ENCODE results near the gene ABCC12.

Gene ABCC12

DNA sequence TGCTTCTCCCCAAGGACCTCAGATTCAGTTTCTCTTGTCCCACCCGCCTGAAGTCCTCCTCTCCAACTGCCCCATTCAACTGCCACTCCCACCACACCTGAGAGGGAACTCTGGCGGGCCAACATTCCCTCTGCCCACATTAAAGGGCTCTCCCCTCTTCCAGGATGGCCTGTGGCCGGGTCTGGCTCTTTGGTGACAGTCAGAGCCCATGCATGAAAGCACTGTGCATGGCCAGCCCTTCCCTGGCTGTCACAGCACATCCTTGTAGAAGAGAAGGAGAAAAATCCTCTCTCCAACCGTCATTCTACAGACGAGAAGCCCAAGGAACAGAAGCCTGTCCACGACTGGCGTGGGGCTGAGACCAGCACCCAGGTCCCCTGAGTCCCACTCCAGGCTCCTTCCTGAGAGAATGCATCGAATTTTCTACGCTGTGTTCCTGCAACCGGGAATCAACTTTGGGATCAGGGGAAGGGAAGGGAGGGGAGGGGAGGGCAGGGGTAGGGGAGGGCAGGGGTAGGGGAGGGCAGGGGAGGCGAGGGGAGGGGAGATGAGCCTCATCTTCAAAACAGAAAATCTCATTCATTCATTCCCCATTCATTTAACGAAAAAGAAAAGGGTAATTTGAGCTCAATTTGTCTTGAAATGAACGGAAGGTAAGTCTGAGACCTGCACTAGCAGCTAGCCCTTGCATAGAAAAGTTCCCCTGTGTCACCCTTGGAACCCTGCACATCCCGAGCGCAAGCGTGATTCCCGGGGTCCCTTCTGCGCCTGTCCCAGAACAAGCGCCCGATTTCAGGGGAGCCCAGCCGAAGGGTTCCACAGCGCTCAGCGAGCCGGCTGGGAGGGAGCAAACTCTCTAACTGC, at the start of gene ABCC12:
TSS of gene ABCC12 (minus strand) at position 68 of the 864 bp plus-strand sequence. CDS start 9,569 bp downstream, outside the sequence.
- Histone ChIP-seq H3K27ac (ENCODE audit: low read length) (no peak within 1 kb of the TSS), H3K4me3 (ENCODE audit: low read length) (no peak within 1 kb of the TSS)

DNA sequence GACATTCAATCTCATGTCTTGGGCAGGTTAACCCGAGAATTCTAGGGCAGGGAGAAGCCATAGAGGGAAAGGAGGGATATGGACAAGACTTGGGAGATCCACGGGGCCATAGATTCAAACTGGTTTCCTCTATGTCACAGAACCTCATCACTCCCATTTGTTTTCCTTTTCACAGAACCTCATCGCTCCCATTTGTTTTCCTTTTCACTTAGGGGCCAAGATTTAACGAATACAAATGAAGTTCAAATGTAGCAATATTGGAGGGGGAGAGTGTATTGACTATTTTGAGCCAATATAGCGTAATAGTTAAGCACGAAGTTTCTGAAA, 49.0 kb upstream of the ABCC12 start:
- Histone ChIP-seq H3K4me1 (ENCODE audit: insufficient read depth, low read length) (no peaks in the 10 kb centered on the region), H3K27ac (ENCODE audit: low read length) (no peak overlapping the region), H3K36me3 (ENCODE audit: insufficient read depth, low read depth, low read length) (no peaks in the 10 kb centered on the region), H3K27me3 (ENCODE audit: insufficient read depth, low read length) (no peaks in the 10 kb centered on the region), H3K9ac (ENCODE audit: low read depth, low read length) (no peak overlapping the region), H3K4me3 (ENCODE audit: low read length) (no peak overlapping the region), H3K9me3 (ENCODE audit: insufficient read depth, low read depth, low read length) (no peaks in the 10 kb centered on the region)

More for the DNA sequence above, at the start of gene ABCC12:
- H3K36me3 ChIP-seq (ENCODE audit: insufficient read depth, low read depth, low read length): no peaks in the 10 kb centered on the region
- H3K9me3 ChIP-seq (ENCODE audit: insufficient read depth, low read depth, low read length): no peaks in the 10 kb centered on the region
- no peak within 1 kb of the TSS for H3K9ac ChIP-seq (ENCODE audit: low read depth, low read length)
- no peaks in the 10 kb centered on the region for H3K4me1 ChIP-seq (ENCODE audit: insufficient read depth, low read length)
- H3K27me3 ChIP-seq (ENCODE audit: insufficient read depth, low read length): peaks cover 9% of the 10 kb centered on the region; the same call in 1 of the 2 replicates

DNA sequence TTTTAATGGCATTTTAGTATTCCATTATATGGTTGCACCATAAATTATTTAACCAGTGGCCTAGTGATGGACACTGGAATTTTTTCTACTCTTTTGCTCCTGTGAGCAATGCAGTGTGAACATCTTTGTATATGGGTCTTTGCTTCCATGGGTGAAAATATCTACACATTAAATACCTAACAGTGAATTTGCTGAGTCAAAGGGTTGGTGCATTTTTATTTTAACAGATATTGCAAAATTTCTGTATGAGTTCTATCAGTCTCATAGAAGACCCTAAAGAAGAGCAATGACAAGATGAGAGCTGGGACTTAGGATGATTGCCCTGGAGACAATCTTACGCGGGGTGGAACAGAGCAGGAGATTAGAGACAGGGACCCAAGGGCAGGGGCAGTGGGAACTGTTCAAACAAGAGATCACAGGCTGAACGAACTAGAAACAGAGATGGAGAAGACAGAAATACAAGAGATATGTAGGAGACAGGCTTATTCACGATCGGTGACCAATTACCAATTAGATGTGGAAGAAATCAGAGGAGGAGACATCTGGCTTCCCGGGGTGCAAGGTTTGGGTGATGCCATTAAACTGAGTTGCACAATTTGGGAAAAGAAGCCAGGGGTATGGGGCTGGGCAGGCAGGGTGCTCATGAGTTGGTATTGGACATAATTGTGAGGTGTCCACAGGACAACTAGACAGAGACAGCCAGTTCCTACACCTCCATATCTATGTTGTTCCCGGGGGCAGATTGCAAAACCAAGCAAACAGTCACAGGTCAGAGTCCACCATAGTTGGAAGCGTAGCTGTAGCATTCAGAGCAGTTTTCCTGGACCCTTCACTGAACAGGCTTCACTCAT, 48.4 kb upstream of the ABCC12 start:
- no peak overlapping the region for H3K9ac ChIP-seq (ENCODE audit: low read depth, low read length)
- H3K27me3 ChIP-seq (ENCODE audit: insufficient read depth, low read length): no peaks in the 10 kb centered on the region
- H3K27ac ChIP-seq (ENCODE audit: low read length): no peak overlapping the region
- H3K4me1 ChIP-seq (ENCODE audit: insufficient read depth, low read length): no peaks in the 10 kb centered on the region
- no peaks in the 10 kb centered on the region for H3K9me3 ChIP-seq (ENCODE audit: insufficient read depth, low read depth, low read length)
- no peaks in the 10 kb centered on the region for H3K36me3 ChIP-seq (ENCODE audit: insufficient read depth, low read depth, low read length)
- H3K4me3 ChIP-seq (ENCODE audit: low read length): no peak overlapping the region

DNA sequence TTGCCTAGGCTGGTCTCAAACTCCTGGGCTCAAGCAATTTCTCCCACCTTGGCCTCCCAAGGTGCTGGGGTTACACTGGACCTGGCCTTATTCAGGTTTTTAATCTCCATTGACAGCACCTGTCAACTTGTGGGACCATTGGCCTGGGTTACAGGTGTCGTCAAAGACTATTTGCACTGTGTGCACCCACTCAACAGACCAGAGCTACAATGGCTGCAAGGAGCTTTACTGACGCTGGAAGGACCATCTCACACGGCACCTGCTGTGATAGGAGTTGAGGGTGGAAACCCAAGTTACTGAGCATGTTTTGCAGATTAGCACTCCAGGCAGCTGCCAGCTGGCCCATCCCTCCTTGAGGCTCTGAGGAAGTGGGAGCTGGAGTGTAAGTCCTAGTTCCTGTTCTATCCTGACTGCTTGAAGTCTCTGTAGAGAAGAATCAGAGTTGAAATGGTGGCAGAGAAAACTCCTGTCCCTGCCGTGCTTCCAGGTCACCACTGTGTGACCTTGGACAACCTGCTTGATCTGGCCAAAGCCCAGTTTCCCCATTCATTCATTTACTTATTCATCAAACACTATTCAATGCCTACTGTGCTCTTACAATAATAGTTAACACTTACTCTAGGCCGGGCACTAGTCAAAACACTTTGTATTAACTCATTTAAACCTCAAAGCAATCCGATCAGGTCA, 45.9 kb upstream of the ABCC12 start:
- Histone ChIP-seq H3K9me3 (ENCODE audit: insufficient read depth, low read depth, low read length) (no peaks in the 10 kb centered on the region), H3K36me3 (ENCODE audit: insufficient read depth, low read depth, low read length) (no peaks in the 10 kb centered on the region), H3K4me1 (ENCODE audit: insufficient read depth, low read length) (no peaks in the 10 kb centered on the region), H3K9ac (ENCODE audit: low read depth, low read length) (no peak overlapping the region), H3K27ac (ENCODE audit: low read length) (no peak overlapping the region), H3K27me3 (ENCODE audit: insufficient read depth, low read length) (no peaks in the 10 kb centered on the region), H3K4me3 (ENCODE audit: low read length) (no peak overlapping the region)

DNA sequence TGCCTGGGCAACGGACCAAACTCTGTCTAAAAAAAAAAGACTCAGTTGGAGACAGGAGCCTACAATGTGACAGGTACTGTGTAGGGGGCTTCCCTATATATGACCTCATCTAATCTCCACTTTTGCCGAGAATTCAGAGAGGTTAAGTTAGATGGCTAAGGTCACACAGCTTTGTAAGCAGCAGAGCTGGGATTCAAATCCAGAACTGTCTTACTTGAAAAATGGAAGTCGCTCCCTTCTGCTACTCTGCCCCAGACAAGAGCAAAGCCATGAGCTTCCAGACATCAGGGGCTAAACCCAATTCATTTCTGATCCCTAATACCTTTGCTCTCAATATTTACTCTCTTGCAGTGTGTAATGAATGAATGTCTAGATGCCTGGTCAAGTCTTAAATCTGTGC, 41.5 kb upstream of the ABCC12 start:
- no peaks in the 10 kb centered on the region for H3K4me1 ChIP-seq (ENCODE audit: insufficient read depth, low read length)
- H3K27ac ChIP-seq (ENCODE audit: low read length): no peak overlapping the region
- H3K4me3 ChIP-seq (ENCODE audit: low read length): no peak overlapping the region
- no peaks in the 10 kb centered on the region for H3K27me3 ChIP-seq (ENCODE audit: insufficient read depth, low read length)
- H3K9ac ChIP-seq (ENCODE audit: low read depth, low read length): no peak overlapping the region
- H3K36me3 ChIP-seq (ENCODE audit: insufficient read depth, low read depth, low read length): no peaks in the 10 kb centered on the region
- H3K9me3 ChIP-seq (ENCODE audit: insufficient read depth, low read depth, low read length): no peaks in the 10 kb centered on the region

DNA sequence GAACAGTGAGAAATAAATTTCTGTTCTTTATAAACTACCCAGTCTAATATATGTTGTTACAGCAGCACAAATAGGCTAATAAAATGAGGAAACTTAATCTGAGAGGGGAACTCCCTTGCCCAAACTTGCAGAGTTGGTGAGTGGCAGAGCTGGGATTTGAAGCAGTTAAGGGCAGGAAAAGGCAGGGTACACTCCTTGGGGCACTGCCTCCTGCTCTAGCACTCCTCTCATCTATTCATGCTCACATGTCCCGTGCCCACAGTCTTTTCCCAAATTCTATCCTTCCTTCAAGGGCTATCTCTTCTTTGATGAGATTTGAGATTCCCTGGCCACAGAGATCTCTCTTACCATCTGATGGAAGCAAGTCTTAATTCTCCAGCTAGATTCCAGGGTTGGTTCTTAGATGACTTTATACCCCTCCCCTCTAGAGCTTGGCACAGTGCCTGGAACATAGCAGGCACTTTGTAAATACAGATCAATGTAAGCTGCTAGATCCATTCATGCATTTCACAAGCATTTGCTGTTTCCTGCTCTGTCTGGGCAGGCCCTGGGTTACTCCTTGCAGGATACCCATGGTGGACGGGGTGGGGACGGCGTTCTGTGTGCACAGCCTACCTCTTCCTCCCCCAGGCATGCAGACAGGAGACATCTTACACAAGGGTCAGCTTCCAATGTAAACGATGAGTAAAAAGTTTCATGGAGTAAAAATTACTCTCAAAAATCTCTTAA, 39.2 kb upstream of the ABCC12 start:
- H3K9me3 ChIP-seq (ENCODE audit: insufficient read depth, low read depth, low read length): no peaks in the 10 kb centered on the region
- no peak overlapping the region for H3K9ac ChIP-seq (ENCODE audit: low read depth, low read length)
- no peak overlapping the region for H3K4me3 ChIP-seq (ENCODE audit: low read length)
- H3K27me3 ChIP-seq (ENCODE audit: insufficient read depth, low read length): no peaks in the 10 kb centered on the region
- H3K4me1 ChIP-seq (ENCODE audit: insufficient read depth, low read length): no peaks in the 10 kb centered on the region
- H3K27ac ChIP-seq (ENCODE audit: low read length): no peak overlapping the region
- no peaks in the 10 kb centered on the region for H3K36me3 ChIP-seq (ENCODE audit: insufficient read depth, low read depth, low read length)

DNA sequence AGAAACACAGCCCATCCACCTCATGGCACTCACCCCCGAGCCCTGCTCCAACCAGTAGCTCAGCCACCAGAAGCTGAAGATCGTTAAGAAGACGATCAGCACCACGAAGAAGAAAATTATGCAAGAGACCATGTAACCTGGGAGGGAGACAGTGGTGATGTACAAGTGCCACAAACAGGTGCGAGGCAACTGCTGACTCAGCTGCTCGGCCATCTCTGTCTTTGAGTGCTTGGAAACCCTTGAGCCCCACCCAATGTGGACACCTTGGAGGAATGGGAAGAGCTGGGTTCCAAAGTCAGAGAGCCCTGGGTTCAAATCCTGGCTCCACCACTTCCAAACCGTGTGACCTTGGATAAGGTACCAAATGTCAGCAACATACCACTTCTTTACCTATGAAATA, 38.1 kb upstream of the ABCC12 start:
- Histone ChIP-seq H3K4me1 (ENCODE audit: insufficient read depth, low read length) (no peaks in the 10 kb centered on the region), H3K9me3 (ENCODE audit: insufficient read depth, low read depth, low read length) (no peaks in the 10 kb centered on the region), H3K27ac (ENCODE audit: low read length) (no peak overlapping the region), H3K27me3 (ENCODE audit: insufficient read depth, low read length) (no peaks in the 10 kb centered on the region), H3K9ac (ENCODE audit: low read depth, low read length) (no peak overlapping the region), H3K4me3 (ENCODE audit: low read length) (no peak overlapping the region), H3K36me3 (ENCODE audit: insufficient read depth, low read depth, low read length) (no peaks in the 10 kb centered on the region)

DNA sequence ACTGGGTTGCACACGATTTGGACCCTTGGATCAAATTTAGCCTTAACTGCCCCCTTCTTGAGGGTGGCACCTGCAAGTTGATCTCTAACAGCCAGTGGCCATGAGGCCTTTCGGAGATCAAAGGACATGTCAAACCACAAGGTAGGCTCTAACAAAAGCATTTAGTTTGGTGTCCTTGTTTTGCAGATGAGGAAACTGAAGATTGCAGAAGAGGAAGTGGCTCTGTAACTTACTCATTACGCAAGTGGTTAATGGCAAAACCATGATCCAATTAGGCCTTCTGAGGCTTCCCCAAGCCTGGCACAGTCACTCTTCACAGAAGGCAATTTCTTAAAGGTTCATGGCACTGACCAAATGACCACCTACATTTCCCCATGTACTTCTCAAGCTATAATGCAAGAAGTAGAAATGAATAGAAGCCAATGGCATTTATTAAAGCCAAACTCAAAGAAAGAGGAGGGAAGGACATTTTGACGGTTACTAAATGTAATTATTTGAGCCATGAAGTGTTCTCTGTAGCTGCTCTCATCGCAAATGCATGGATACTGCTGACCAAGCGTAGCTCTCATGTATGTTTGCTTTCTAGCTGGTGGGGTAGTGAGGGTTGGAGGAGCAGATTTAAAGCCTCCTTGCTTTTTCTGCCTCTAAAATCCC, 32.8 kb upstream of the ABCC12 start:
- Histone ChIP-seq H3K9me3 (ENCODE audit: insufficient read depth, low read depth, low read length) (no peaks in the 10 kb centered on the region), H3K9ac (ENCODE audit: low read depth, low read length) (no peak overlapping the region), H3K4me1 (ENCODE audit: insufficient read depth, low read length) (no peaks in the 10 kb centered on the region), H3K27ac (ENCODE audit: low read length) (no peak overlapping the region), H3K4me3 (ENCODE audit: low read length) (no peak overlapping the region), H3K36me3 (ENCODE audit: insufficient read depth, low read depth, low read length) (no peaks in the 10 kb centered on the region), H3K27me3 (ENCODE audit: insufficient read depth, low read length) (no peaks in the 10 kb centered on the region)

DNA sequence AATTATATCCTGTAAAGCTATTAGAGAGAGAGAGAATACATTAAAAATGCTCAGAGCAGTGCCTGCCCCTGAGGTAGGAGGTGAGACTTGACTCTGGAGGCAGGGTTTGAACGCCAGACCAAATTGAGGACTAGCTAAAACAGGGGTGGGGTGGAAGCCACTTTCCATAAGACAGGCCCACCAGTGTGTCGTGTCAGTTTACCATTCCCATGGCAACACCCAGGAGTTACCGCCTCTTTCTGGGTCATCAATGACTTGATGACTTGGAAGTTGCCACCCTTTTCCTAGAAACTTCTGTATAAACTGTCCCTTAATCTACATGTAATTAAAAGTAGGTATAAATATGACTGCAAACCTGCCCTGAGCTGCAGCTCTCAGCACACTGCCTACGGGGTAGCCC, 32.0 kb upstream of the ABCC12 start:
- Histone ChIP-seq H3K27ac (ENCODE audit: low read length) (no peak overlapping the region), H3K9me3 (ENCODE audit: insufficient read depth, low read depth, low read length) (no peaks in the 10 kb centered on the region), H3K4me1 (ENCODE audit: insufficient read depth, low read length) (no peaks in the 10 kb centered on the region), H3K4me3 (ENCODE audit: low read length) (no peak overlapping the region), H3K36me3 (ENCODE audit: insufficient read depth, low read depth, low read length) (no peaks in the 10 kb centered on the region), H3K27me3 (ENCODE audit: insufficient read depth, low read length) (no peaks in the 10 kb centered on the region), H3K9ac (ENCODE audit: low read depth, low read length) (no peak overlapping the region)

DNA sequence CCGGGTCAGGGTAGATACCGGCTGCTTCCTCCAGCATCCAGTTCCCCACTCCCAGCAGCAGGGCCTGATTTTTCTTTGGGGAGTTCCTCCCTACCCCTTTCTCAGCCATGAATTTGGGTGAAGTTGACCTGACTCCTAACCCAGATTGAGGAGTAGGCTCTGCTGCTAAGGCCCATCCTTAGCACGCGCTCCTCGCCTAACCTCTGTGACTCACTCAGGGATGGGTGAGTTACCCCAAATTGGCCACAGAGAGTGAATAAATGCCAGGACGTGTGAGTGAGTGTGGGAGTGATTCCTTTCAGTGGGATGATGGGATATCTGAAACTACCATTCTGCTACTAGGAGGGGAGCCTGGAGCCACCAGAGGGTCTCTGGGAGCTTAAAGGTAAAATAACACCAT, 28.9 kb upstream of the ABCC12 start:
- Histone ChIP-seq H3K27me3 (ENCODE audit: insufficient read depth, low read length) (no peaks in the 10 kb centered on the region), H3K36me3 (ENCODE audit: insufficient read depth, low read depth, low read length) (no peaks in the 10 kb centered on the region), H3K27ac (ENCODE audit: low read length) (no peak overlapping the region), H3K4me3 (ENCODE audit: low read length) (no peak overlapping the region), H3K9me3 (ENCODE audit: insufficient read depth, low read depth, low read length) (no peaks in the 10 kb centered on the region), H3K4me1 (ENCODE audit: insufficient read depth, low read length) (no peaks in the 10 kb centered on the region), H3K9ac (ENCODE audit: low read depth, low read length) (no peak overlapping the region)

Measured in iPS-20b (cell line).